HG02970 (cell line): ENCODE results near the gene LMO7.

Experiments used
- ATAC-seq: cut with Tn5 transposase; IDR thresholded peaks from one replicate; pipeline ENCODE4 v1.9.1; 2021; ENCODE audit warnings: mild to moderate bottlenecking, moderate library complexity, moderate number of reproducible peaks; ENCODE audit not compliant: unreplicated experiment, low FRiP score

LMO7 gene

GRCh38 chr13:75831389-75831788 is 195.3 kb downstream of the LMO7 start:
- no peak for ATAC-seq

GRCh38 chr13:75832812-75833211 is 196.7 kb downstream of the LMO7 start:
- no peak for ATAC-seq

- no peak for ATAC-seq
Observed at GRCh38 chr13:75836441-75836840, 200.3 kb downstream of the LMO7 start.

GRCh38 chr13:75838366-75839005 is 202.4 kb downstream of the LMO7 start:
- ATAC-seq: no peak

GRCh38 chr13:75839406-75839805 is 203.3 kb downstream of the LMO7 start:
- ATAC-seq: no peak

- no peak for ATAC-seq
Observed at GRCh38 chr13:75841905-75842304, 205.8 kb downstream of the LMO7 start.

- ATAC-seq: no peak
Observed at GRCh38 chr13:75843074-75843473, 206.9 kb downstream of the LMO7 start.

GRCh38 chr13:75843991-75844390 is 207.9 kb downstream of the LMO7 start:
- no peak for ATAC-seq

- no peak for ATAC-seq
Observed at GRCh38 chr13:75847588-75847987, 211.5 kb downstream of the LMO7 start.

GRCh38 chr13:75850916-75851315 is 214.8 kb downstream of the LMO7 start:
- ATAC-seq: no peak

- no peak for ATAC-seq
Observed at GRCh38 chr13:75855216-75855615, 219.1 kb downstream of the LMO7 start.

GRCh38 chr13:75855847-75856246 is 219.7 kb downstream of the LMO7 start:
- ATAC-seq: no peak

GRCh38 chr13:75857291-75857690 is 221.2 kb downstream of the LMO7 start:
- no peak for ATAC-seq

- no peak for ATAC-seq
Observed at GRCh38 chr13:75860935-75861334, 224.8 kb downstream of the LMO7 start.

GRCh38 chr13:75861786-75862185 is 225.7 kb downstream of the LMO7 start:
- no peak for ATAC-seq

- no peak for ATAC-seq
Observed at GRCh38 chr13:75864718-75865117, 228.6 kb downstream of the LMO7 start.

- no peak for ATAC-seq
Observed at GRCh38 chr13:75867379-75868117, 231.4 kb downstream of the LMO7 start.

- no peak for ATAC-seq
Observed at GRCh38 chr13:75869981-75870380, 233.9 kb downstream of the LMO7 start.

GRCh38 chr13:75870397-75870903 is 234.3 kb downstream of the LMO7 start:
- ATAC-seq: no peak

GRCh38 chr13:75871059-75871458 is 234.9 kb downstream of the LMO7 start:
- no peak for ATAC-seq

GRCh38 chr13:75872980-75873379 is 236.8 kb downstream of the LMO7 start:
- no peak for ATAC-seq

GRCh38 chr13:75873494-75873893 is 237.4 kb downstream of the LMO7 start:
- no peak for ATAC-seq
